NCI-H1092 treated with DMSO at 0.1 percent for 48 hours (cell line): Measurements from ENCODE around the gene CHCHD6.
A peak's percentile ranks its signal among the peaks of the same experiment; 100 is the strongest.

ENCODE experiments used
- DNase-seq: peaks from one replicate; lab custom pipeline; 2025; lab: John Stamatoyannopoulos, UW

CHCHD6 gene

GRCh38 chr3:126895178-126896066 is 191.4 kb downstream of the CHCHD6 start:
- no peak for DNase-seq

- DNase-seq = no peak
Observed at GRCh38 chr3:126896067-126896441, 192.0 kb downstream of the CHCHD6 start.

GRCh38 chr3:126896968-126897367 is 192.9 kb downstream of the CHCHD6 start:
- no peak for DNase-seq

- DNase-seq = no peak
Observed at GRCh38 chr3:126897943-126898342, 193.9 kb downstream of the CHCHD6 start.

GRCh38 chr3:126900859-126901540 is 197.0 kb downstream of the CHCHD6 start:
- no peak for DNase-seq

- DNase-seq = no peak
Observed at GRCh38 chr3:126901631-126902030, 197.6 kb downstream of the CHCHD6 start.

- no peak for DNase-seq
Observed at GRCh38 chr3:126903521-126903920, 199.5 kb downstream of the CHCHD6 start.

GRCh38 chr3:126907557-126907956 is 203.5 kb downstream of the CHCHD6 start:
- DNase-seq = no peak

- DNase-seq = no peak
Observed at GRCh38 chr3:126908752-126909275, 204.8 kb downstream of the CHCHD6 start.

GRCh38 chr3:126910231-126910630 is 206.2 kb downstream of the CHCHD6 start:
- no peak for DNase-seq

GRCh38 chr3:126911162-126912026 is 207.4 kb downstream of the CHCHD6 start:
- no peak for DNase-seq

- DNase-seq = no peak
Observed at GRCh38 chr3:126912027-126912422, 208.0 kb downstream of the CHCHD6 start.

- peak; percentile 27 for DNase-seq
Observed at GRCh38 chr3:126912491-126913195, 208.6 kb downstream of the CHCHD6 start.

GRCh38 chr3:126913524-126913923 is 209.5 kb downstream of the CHCHD6 start:
- no peak for DNase-seq

GRCh38 chr3:126914226-126914625 is 210.2 kb downstream of the CHCHD6 start:
- peak; percentile 81 for DNase-seq

GRCh38 chr3:126915015-126915414 is 211.0 kb downstream of the CHCHD6 start:
- no peak for DNase-seq

GRCh38 chr3:126916546-126916945 is 212.5 kb downstream of the CHCHD6 start:
- no peak for DNase-seq

- DNase-seq = no peak
Observed at GRCh38 chr3:126917232-126917804, 213.3 kb downstream of the CHCHD6 start.

GRCh38 chr3:126918355-126918821 is 214.3 kb downstream of the CHCHD6 start:
- DNase-seq = no peak

- no peak for DNase-seq
Observed at GRCh38 chr3:126921085-126921824, 217.2 kb downstream of the CHCHD6 start.
